HepG2 (cell line): ENCODE measurements around the gene ZNF547. TPM values are rescaled to one million over a fixed set of nuclear protein-coding genes. Genes with fewer than 3 reads are reported as not detected.

Experiments used
- AFF4 ChIP-seq: sonication (generic); formaldehyde crosslinking; IDR thresholded peaks from 2 replicates; pipeline ENCODE4 v1.4.0; 2020; ENCODE audit warnings: missing genetic modification reagents
- ARID3A ChIP-seq: IDR thresholded peaks from 2 replicates; pipeline ENCODE4 v1.6.1; 2012; ENCODE audit warnings: low read depth, low read length, improper control_type of control experiment
- CBFB ChIP-seq: sonication (generic); formaldehyde crosslinking; IDR thresholded peaks from 2 replicates; pipeline ENCODE4 v1.4.0; 2020; ENCODE audit warnings: missing genetic modification reagents
- HOXA3 ChIP-seq: sonication (generic); formaldehyde crosslinking; IDR thresholded peaks from 2 replicates; pipeline ENCODE4 v1.5.0; 2020; ENCODE audit warnings: missing genetic modification reagents
- MAFF ChIP-seq: IDR thresholded peaks from 2 replicates; pipeline ENCODE4 v1.6.1; 2011; ENCODE audit warnings: low read depth, low read length, improper control_type of control experiment
- MAFK ChIP-seq, 2 experiments: IDR thresholded peaks in 1 of 2; conservative IDR thresholded peaks in 1 of 2; 2 replicates each; pipeline ENCODE4 v1.6.1; 2011; ENCODE audit warnings: improper control_type of control experiment in 2 of 2, low read length in 2 of 2
- MED1 ChIP-seq: sonication (generic); formaldehyde crosslinking; IDR thresholded peaks from 2 replicates; pipeline ENCODE4 v1.4.0; 2020; ENCODE audit warnings: missing genetic modification reagents
- NAIF1 ChIP-seq: sonication (generic); formaldehyde crosslinking; IDR thresholded peaks from 2 replicates; pipeline ENCODE4 v1.5.0; 2020; ENCODE audit warnings: mild to moderate bottlenecking, missing genetic modification reagents, borderline replicate concordance
- NCOA2 ChIP-seq: sonication (generic); formaldehyde crosslinking; IDR thresholded peaks from 2 replicates; pipeline ENCODE4 v1.8.0; 2022; ENCODE audit warnings: inconsistent platforms
- NFE2 ChIP-seq: sonication (generic); formaldehyde crosslinking; IDR thresholded peaks from 2 replicates; pipeline ENCODE4 v1.4.0; 2020; ENCODE audit warnings: missing genetic modification reagents
- NFIC ChIP-seq: IDR thresholded peaks from 2 replicates; pipeline ENCODE4 v1.6.1; 2012; ENCODE audit warnings: mild to moderate bottlenecking, low read length, inconsistent platforms
- POGK ChIP-seq: sonication (generic); formaldehyde crosslinking; conservative IDR thresholded peaks from 2 replicates; pipeline ENCODE4 v1.8.0; 2022; ENCODE audit warnings: mild to moderate bottlenecking, moderate library complexity, missing genetic modification reagents
- SKI ChIP-seq: fragments of 450-650 bp; IDR thresholded peaks from one replicate; pipeline ENCODE4 v1.6.1; 2018; ENCODE audit warnings: mild to moderate bottlenecking; ENCODE audit not compliant: partially characterized antibody
- TOPORS ChIP-seq: sonication (generic); formaldehyde crosslinking; IDR thresholded peaks from 2 replicates; pipeline ENCODE4 v1.8.0; 2023; ENCODE audit warnings: mild to moderate bottlenecking, missing genetic modification reagents
- ZBTB49 ChIP-seq: sonication (generic); formaldehyde crosslinking; IDR thresholded peaks from 2 replicates; pipeline ENCODE4 v1.4.0; 2020; ENCODE audit warnings: missing genetic modification reagents, borderline replicate concordance
- ZBTB7B ChIP-seq: sonication (generic); formaldehyde crosslinking; IDR thresholded peaks from 2 replicates; pipeline ENCODE4 v1.4.0; 2020; ENCODE audit warnings: missing genetic modification reagents
- ZNF205 ChIP-seq: IDR thresholded peaks from 2 replicates; pipeline ENCODE4 v1.6.1; 2018; ENCODE audit warnings: missing biosample characterization, missing genetic modification reagents
- ZNF224 ChIP-seq: sonication (generic); formaldehyde crosslinking; IDR thresholded peaks from 2 replicates; pipeline ENCODE4 v1.5.0; 2020; ENCODE audit warnings: mild to moderate bottlenecking, missing genetic modification reagents
- ZNF230 ChIP-seq: sonication (generic); formaldehyde crosslinking; IDR thresholded peaks from 2 replicates; pipeline ENCODE4 v1.4.0; 2020; ENCODE audit warnings: mild to moderate bottlenecking, missing genetic modification reagents
- ZNF510 ChIP-seq: sonication (generic); formaldehyde crosslinking; IDR thresholded peaks from 2 replicates; pipeline ENCODE4 v1.4.0; 2020; ENCODE audit warnings: low read depth, mild to moderate bottlenecking, missing genetic modification reagents
- ZNF589 ChIP-seq: sonication (generic); formaldehyde crosslinking; conservative IDR thresholded peaks from 2 replicates; pipeline ENCODE4 v1.8.0; 2022; ENCODE audit warnings: mild to moderate bottlenecking, moderate library complexity, missing genetic modification reagents
- ZNF629 ChIP-seq: sonication (generic); formaldehyde crosslinking; conservative IDR thresholded peaks from 2 replicates; pipeline ENCODE4 v1.5.0; 2020; ENCODE audit warnings: missing genetic modification reagents
- polyA plus RNA-seq, 8 experiments: library from polyadenylated mRNA; depleted of rRNA in 3 of 8; stranded (reverse) in 7 of 8; unstranded in 1 of 8; fragments of >200 nt; fragmentation: Illumina TruSeq in 4 of 8; extraction: Trizol in 4 of 8; gene quantifications; 2 replicates each; pipeline versions ENCODE4 v1.2.1 to v1.2.3, GENCODE V29; 2011 to 2016; ENCODE audit warnings: low read depth in 4 of 8, missing spikeins in 1 of 8, mixed read lengths in 1 of 8; ENCODE audit not compliant: insufficient read depth in 1 of 8
- total RNA-seq, 5 experiments: library from RNA; depleted of rRNA; stranded (reverse); fragments of >200 nt; fragmentation: Illumina TruSeq; extraction: Trizol; gene quantifications; 2 replicates each; pipeline ENCODE4 v1.2.3, GENCODE V29; 2016; ENCODE audit warnings: low read depth in 1 of 5

ZNF547 gene
- total and polyA plus RNA-seq, 2 of the 13 experiments (the other 11 are each of a cell fraction or from before 2014, with no cell fraction given) = 2.0 to 2.6 TPM

GRCh38 chr19:57319869-57320179 lies 43.5 kb upstream of the ZNF547 start (continued):
- TF ChIP-seq AFF4 (no peak), MAFK (conservative IDR thresholded peaks at IDR 0.05 in 1 of 2, IDR thresholded peaks at IDR 0.05 in 1 of 2; ENCODE audit: low read length in 2 of 2) (peak; percentile 73 to 88), CBFB (CRISPR knock-in tag) (no peak), ZNF629 (no peak), ZNF205 (no peak), NFE2 (CRISPR knock-in tag) (no peak), ZNF230 (no peak), TOPORS (CRISPR knock-in tag) (no peak), ZNF510 (CRISPR knock-in tag) (no peak), ZBTB7B (no peak), NAIF1 (CRISPR knock-in tag) (no peak), MAFF (peak; percentile 70; the same call in 1 of the 2 replicates), NFIC (no peak), HOXA3 (CRISPR knock-in tag) (no peak), ZNF589 (CRISPR knock-in tag) (no peak), POGK (CRISPR knock-in tag) (no peak), SKI (no peak), MED1 (CRISPR knock-in tag) (no peak), ZBTB49 (no peak), ARID3A (no peak), ZNF224 (CRISPR knock-in tag) (0 out of 2 replicates have a peak, but pooled peaks have one; percentile 26), NCOA2 (CRISPR knock-in tag) (no peak)
